ENCODE results near the gene GMDS. TPM values are rescaled to one million over a fixed set of nuclear protein-coding genes. Genes with fewer than 3 reads are reported as not detected.

The GMDS gene
- total RNA-seq, 1 donor from 2014 or later: 27.0 TPM

GRCh38 chr6:1949538-1949937 is 295.9 kb downstream of the GMDS start:
- TF ChIP-seq, protein P1, sequence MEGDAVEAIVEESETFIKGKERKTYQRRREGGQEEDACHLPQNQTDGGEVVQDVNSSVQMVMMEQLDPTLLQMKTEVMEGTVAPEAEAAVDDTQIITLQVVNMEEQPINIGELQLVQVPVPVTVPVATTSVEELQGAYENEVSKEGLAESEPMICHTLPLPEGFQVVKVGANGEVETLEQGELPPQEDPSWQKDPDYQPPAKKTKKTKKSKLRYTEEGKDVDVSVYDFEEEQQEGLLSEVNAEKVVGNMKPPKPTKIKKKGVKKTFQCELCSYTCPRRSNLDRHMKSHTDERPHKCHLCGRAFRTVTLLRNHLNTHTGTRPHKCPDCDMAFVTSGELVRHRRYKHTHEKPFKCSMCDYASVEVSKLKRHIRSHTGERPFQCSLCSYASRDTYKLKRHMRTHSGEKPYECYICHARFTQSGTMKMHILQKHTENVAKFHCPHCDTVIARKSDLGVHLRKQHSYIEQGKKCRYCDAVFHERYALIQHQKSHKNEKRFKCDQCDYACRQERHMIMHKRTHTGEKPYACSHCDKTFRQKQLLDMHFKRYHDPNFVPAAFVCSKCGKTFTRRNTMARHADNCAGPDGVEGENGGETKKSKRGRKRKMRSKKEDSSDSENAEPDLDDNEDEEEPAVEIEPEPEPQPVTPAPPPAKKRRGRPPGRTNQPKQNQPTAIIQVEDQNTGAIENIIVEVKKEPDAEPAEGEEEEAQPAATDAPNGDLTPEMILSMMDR (IDR thresholded peaks at IDR 0.05; ENCODE audit: insufficient read depth, low read length, poor library complexity, severe bottlenecking): no peak
- Histone ChIP-seq H3K4me3 (ENCODE audit: low read depth, low read length) (no peak overlapping the region), H3K36me3 (ENCODE audit: control insufficient read depth, insufficient read depth, low read length) (no peaks in the 10 kb centered on the region), H3K27me3 (ENCODE audit: control insufficient read depth, insufficient read depth, low read length) (no peaks in the 10 kb centered on the region)
- peak; percentile 48 for DNase-seq (ENCODE audit: low read depth)

GRCh38 chr6:1947922-1948321 is 297.5 kb downstream of the GMDS start:
- Histone ChIP-seq H3K36me3 (ENCODE audit: control insufficient read depth, insufficient read depth, low read length) (no peaks in the 10 kb centered on the region), H3K4me3 (ENCODE audit: low read depth, low read length) (no peak overlapping the region), H3K27me3 (ENCODE audit: control insufficient read depth, insufficient read depth, low read length) (no peaks in the 10 kb centered on the region)
- TF ChIP-seq, protein P1 (IDR thresholded peaks at IDR 0.05; ENCODE audit: insufficient read depth, low read length, poor library complexity, severe bottlenecking): no peak
- DNase-seq (ENCODE audit: low read depth): no peak

- H3K27me3 ChIP-seq (ENCODE audit: control insufficient read depth, insufficient read depth, low read length): no peaks in the 10 kb centered on the region
- H3K36me3 ChIP-seq (ENCODE audit: control insufficient read depth, insufficient read depth, low read length): no peaks in the 10 kb centered on the region
- H3K4me3 ChIP-seq (ENCODE audit: low read depth, low read length): no peak overlapping the region
- no peak for DNase-seq (ENCODE audit: low read depth)
- TF ChIP-seq, protein P1 (IDR thresholded peaks at IDR 0.05; ENCODE audit: insufficient read depth, low read length, poor library complexity, severe bottlenecking): no peak
These were observed 298.8 kb downstream of the GMDS start for GRCh38 chr6:1946583-1946982.

- Histone ChIP-seq H3K36me3 (ENCODE audit: control insufficient read depth, insufficient read depth, low read length) (no peaks in the 10 kb centered on the region), H3K27me3 (ENCODE audit: control insufficient read depth, insufficient read depth, low read length) (no peaks in the 10 kb centered on the region), H3K4me3 (ENCODE audit: low read depth, low read length) (no peak overlapping the region)
- no peak for DNase-seq (ENCODE audit: low read depth)
- TF ChIP-seq, protein P1 (IDR thresholded peaks at IDR 0.05; ENCODE audit: insufficient read depth, low read length, poor library complexity, severe bottlenecking): no peak
These were observed 300.1 kb downstream of the GMDS start for GRCh38 chr6:1945235-1945832.

- no peaks in the 10 kb centered on the region for H3K36me3 ChIP-seq (ENCODE audit: control insufficient read depth, insufficient read depth, low read length)
- H3K4me3 ChIP-seq (ENCODE audit: low read depth, low read length): no peak overlapping the region
- H3K27me3 ChIP-seq (ENCODE audit: control insufficient read depth, insufficient read depth, low read length): no peaks in the 10 kb centered on the region
- no peak for DNase-seq (ENCODE audit: low read depth)
- TF ChIP-seq, protein P1 (IDR thresholded peaks at IDR 0.05; ENCODE audit: insufficient read depth, low read length, poor library complexity, severe bottlenecking): no peak
These were observed 302.6 kb downstream of the GMDS start for GRCh38 chr6:1942834-1943233.

DNA sequence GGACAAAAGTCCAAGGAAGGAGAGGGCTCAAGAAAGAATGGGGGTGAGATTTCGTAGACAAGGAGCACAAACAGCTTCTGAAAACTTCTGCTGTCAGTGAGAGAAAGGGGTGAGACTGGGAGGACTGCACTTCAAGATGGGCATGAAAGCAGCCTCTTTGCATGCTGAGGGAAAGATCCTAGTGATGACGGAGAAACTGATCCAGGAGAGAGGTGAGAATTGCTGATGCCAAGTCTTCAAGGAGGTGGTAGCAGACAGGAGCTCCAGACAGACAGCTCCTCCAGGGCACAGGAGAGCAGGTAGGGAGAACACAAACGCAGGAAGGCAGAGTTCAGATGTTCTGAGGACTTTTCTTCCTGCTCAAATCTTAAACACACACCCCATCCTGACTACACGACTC is 303.9 kb downstream of the GMDS start:
- Histone ChIP-seq H3K4me3 (ENCODE audit: low read depth, low read length) (no peak overlapping the region), H3K36me3 (ENCODE audit: control insufficient read depth, insufficient read depth, low read length) (no peaks in the 10 kb centered on the region), H3K27me3 (ENCODE audit: control insufficient read depth, insufficient read depth, low read length) (no peaks in the 10 kb centered on the region)
- DNase-seq (ENCODE audit: low read depth): no peak
- TF ChIP-seq, protein P1 (IDR thresholded peaks at IDR 0.05; ENCODE audit: insufficient read depth, low read length, poor library complexity, severe bottlenecking): no peak

Data from kidney epithelial cell (primary cell).